GM12874 (cell line): ENCODE results near the gene KDM3B.

Source experiments
- CTCF ChIP-seq: IDR thresholded peaks from 2 replicates; pipeline ENCODE4 v1.5.1; 2011; ENCODE audit warnings: low read depth, mild to moderate bottlenecking, control low read depth, low read length, moderate library complexity; ENCODE audit not compliant: insufficient read depth

The KDM3B gene

DNA sequence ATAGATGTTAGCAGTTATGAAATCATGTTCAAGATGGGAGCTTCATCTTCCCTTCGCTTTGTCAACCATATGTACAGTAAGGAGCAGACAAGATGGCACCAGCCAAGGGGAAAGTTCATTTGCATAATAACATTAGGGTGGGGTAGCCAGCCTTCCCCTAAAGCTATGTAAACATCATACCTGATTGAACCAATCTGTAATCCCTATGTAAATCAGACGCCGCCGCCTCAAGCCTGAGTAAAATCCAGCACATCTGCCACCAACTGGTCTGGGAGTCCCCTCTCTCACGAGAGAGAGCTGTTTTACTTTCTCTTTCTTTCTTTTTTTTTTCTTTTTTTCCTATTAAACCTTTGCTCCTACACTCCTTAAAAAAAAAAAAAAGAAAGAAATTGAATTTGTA is 55.5 kb downstream of the KDM3B start:
- no peak for TF ChIP-seq CTCF

- TF ChIP-seq CTCF = peak; percentile 48; the same call in 1 of the 2 replicates
These were observed 58.6 kb downstream of the KDM3B start for GRCh38 chr5:138410996-138411640.

- TF ChIP-seq CTCF = no peak
These were observed 66.0 kb downstream of the KDM3B start for GRCh38 chr5:138418444-138418843.

DNA sequence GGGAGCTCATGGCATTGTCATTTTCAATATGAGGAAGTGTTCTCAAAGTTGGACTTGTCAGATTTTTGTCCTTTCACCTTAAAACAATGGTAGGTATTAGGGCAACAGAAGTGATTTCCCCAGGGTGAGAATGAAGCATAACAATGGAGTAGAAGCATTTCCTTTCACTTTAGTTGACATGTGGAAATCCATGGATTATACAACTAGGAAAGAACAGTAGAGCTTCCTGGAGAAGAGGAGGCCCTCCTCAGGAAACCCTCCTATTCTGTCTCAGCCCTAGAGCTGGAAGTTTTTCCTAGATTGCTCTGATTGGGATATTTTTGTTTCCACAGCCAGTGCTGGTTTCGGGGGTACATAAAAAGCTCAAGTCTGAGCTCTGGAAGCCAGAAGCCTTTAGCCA is 72.6 kb downstream of the KDM3B start:
- TF ChIP-seq CTCF = no peak

GRCh38 chr5:138435943-138436342 is 83.5 kb downstream of the KDM3B start:
- TF ChIP-seq CTCF = no peak

GRCh38 chr5:138438003-138438723 is 85.7 kb downstream of the KDM3B start:
- TF ChIP-seq CTCF = no peak

DNA sequence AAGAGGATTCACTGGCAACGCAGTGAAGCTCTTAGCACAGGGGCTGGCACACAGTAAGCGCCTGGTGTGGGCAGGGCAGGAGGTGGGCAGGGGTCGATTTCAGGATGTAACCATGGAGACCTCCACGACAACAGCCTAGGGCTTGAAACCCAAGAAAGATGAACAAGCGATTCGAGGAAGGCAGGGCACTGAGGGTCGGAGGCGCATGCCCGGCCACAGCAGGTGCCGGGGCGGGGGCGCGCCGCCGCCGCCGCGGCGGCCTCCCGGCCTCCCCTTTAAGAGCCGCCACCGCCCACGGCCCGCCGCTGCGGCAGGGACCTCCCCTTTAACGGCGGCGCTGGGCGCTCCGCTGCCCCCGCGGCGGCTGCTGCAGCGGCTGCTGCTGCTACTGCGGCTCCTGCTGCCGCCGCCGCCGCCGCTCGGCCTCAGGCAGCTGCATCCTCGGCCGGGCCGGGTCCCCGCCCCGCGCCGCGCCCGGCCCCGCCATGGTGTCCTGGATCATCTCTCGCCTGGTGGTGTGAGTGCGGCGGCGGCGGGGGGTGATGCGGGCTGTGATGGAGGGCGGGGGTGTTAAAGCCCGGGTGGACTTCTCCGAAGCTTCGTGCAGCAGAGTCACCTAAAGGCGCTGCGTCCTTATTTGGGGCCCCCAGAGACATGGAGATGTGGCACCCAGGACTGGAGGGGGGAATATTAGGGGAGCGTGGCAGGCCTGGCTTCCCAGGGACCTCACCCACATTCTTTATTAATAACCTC is 86.4 kb downstream of the KDM3B start, which contains the start of gene REEP2:
Gene REEP2 (plus strand): TSS at position 334 of the 753 bp plus-strand sequence. CDS start 152 bp downstream, at position 486.
- TF ChIP-seq CTCF = no peak
